Gastrocnemius medialis (tissue), 4 donors: ENCODE results near the gene GALNT17. TPM values are rescaled to one million over a fixed set of nuclear protein-coding genes. Genes with fewer than 3 reads are reported as not detected.

Experiments used
- ATAC-seq, 2 donors: fragments of 150-250 bp; one replicate each; pipeline ENCODE4 v1.9.1; 2016
- DNase-seq, 2 donors: peaks; one replicate each; pipeline ENCODE4 v3.0.0-alpha.2; 2019
- H3K27ac ChIP-seq, 4 donors: fragments of 200-600 bp; sonication (generic); 1 replicate in 1 of 4; 2 replicates in 3 of 4; pipeline ENCODE4 v1.5.1; 2016 to 2018; ENCODE audit warnings: mild to moderate bottlenecking in 2 of 4, moderate library complexity in 1 of 4
- H3K27me3 ChIP-seq, 3 donors: fragments of 200-600 bp; sonication (generic) in 2 of 3; 1 replicate in 1 of 3; 2 replicates in 2 of 3; pipeline versions ENCODE4 v1.5.1 to v1.6.0; 2016 to 2019; ENCODE audit warnings: mild to moderate bottlenecking in 1 of 3, moderate library complexity in 1 of 3
- H3K36me3 ChIP-seq, 2 donors: fragments of 200-600 bp; sonication (generic) in 1 of 2; one replicate each; pipeline ENCODE4 v1.5.1; 2017 to 2018
- H3K4me1 ChIP-seq, 2 donors: fragments of 200-600 bp; sonication (generic) in 1 of 2; one replicate each; pipeline ENCODE4 v1.5.1; 2016 to 2017; ENCODE audit warnings: mild to moderate bottlenecking in 2 of 2
- H3K4me3 ChIP-seq, 4 donors: fragments of 200-600 bp; sonication (generic) in 3 of 4; 1 replicate in 1 of 4; 2 replicates in 3 of 4; pipeline ENCODE4 v1.5.1; 2016 to 2019; ENCODE audit warnings: mild to moderate bottlenecking in 2 of 4
- H3K9me3 ChIP-seq, 3 donors: fragments of 200-600 bp; sonication (generic) in 2 of 3; 1 replicate in 1 of 3; 2 replicates in 2 of 3; pipeline ENCODE4 v1.5.1; 2016 to 2019
- CTCF ChIP-seq, 5 experiments: fragments of 450-650 bp in 3 of 5; fragments of 200-600 bp in 2 of 5; sonication (generic) in 2 of 5; IDR thresholded peaks in 4 of 5; conservative IDR thresholded peaks in 1 of 5; 1 replicate in 4 of 5; 2 replicates in 1 of 5; pipeline ENCODE4 v1.5.1; 2016 to 2019; ENCODE audit warnings: antibody characterized with exemption in 5 of 5, mild to moderate bottlenecking in 3 of 5, moderate library complexity in 3 of 5
- POLR2A ChIP-seq, 2 donors: fragments of 450-650 bp; IDR thresholded peaks; one replicate each; pipeline ENCODE4 v1.6.1; 2017; ENCODE audit warnings: antibody characterized with exemption in 2 of 2, mild to moderate bottlenecking in 2 of 2, moderate library complexity in 2 of 2
- in situ Hi-C, 4 donors: fragments of 200-750 bp; cut with MboI; loops; one replicate each; pipeline versions ENCODE4 v1.15.0 to v1.8.0; 2017; ENCODE audit warnings: low sequenced_read_pairs in 4 of 4
- intact Hi-C: fragments of 100-400 bp; cut with DNase I; formaldehyde crosslinking; loops from one replicate; pipeline ENCODE4 v1.15.1; 2023; ENCODE audit warnings: low total_unique reads
- total RNA-seq, 4 donors: library from RNA; depleted of rRNA; stranded (reverse); fragments of >200 nt; gene quantifications; one replicate each; pipeline versions ENCODE4 v1.1.0 to v1.2.3, GENCODE V29; 2016

Gene GALNT17
- total RNA-seq, 4 donors from 2014 or later = 1.9 to 13.0 (median 12.3) TPM

GRCh38 chr7:71363223-71363622 is 231.3 kb downstream of the GALNT17 start:
- Histone ChIP-seq H3K27me3 (no peaks in the 10 kb centered on the region), H3K9me3 (no peaks in the 10 kb centered on the region), H3K4me1 (peaks cover 6 to 8% of the 10 kb centered on the region in 2 donors), H3K36me3 (no peaks in the 10 kb centered on the region), H3K27ac (no peak overlapping the region), H3K4me3 (no peak overlapping the region)
- in situ Hi-C loops = no loop called here
- DNase-seq (no peak), ATAC-seq (no peak)
- TF ChIP-seq POLR2A (IDR thresholded peaks at IDR 0.05) (no peak), CTCF (IDR thresholded peaks at IDR 0.05 in 4 of 5, conservative IDR thresholded peaks at IDR 0.05 in 1 of 5) (no peak)
- intact Hi-C loops = no loop called here

GRCh38 chr7:71363627-71364026 is 231.7 kb downstream of the GALNT17 start:
- Histone ChIP-seq H3K36me3 (no peaks in the 10 kb centered on the region), H3K27ac (no peak overlapping the region), H3K9me3 (no peaks in the 10 kb centered on the region), H3K4me1 (peaks cover 6 to 8% of the 10 kb centered on the region in 2 donors), H3K4me3 (no peak overlapping the region), H3K27me3 (no peaks in the 10 kb centered on the region)
- TF ChIP-seq POLR2A (IDR thresholded peaks at IDR 0.05) (no peak), CTCF (IDR thresholded peaks at IDR 0.05 in 4 of 5, conservative IDR thresholded peaks at IDR 0.05 in 1 of 5) (no peak)
- no peak for ATAC-seq
- in situ Hi-C loops (no loop called here), intact Hi-C loops (no loop called here)
- no peak for DNase-seq

GRCh38 chr7:71364551-71364950 is 232.6 kb downstream of the GALNT17 start:
- no peaks in the 10 kb centered on the region for H3K9me3 ChIP-seq
- intact Hi-C loops = no loop called here
- peaks cover 6 to 8% of the 10 kb centered on the region in 2 donors for H3K4me1 ChIP-seq
- DNase-seq (no peak), ATAC-seq (no peak)
- in situ Hi-C loops = no loop called here
- TF ChIP-seq POLR2A (IDR thresholded peaks at IDR 0.05) (no peak), CTCF (IDR thresholded peaks at IDR 0.05 in 4 of 5, conservative IDR thresholded peaks at IDR 0.05 in 1 of 5) (no peak)
- H3K4me3 ChIP-seq = no peak overlapping the region
- no peaks in the 10 kb centered on the region for H3K27me3 ChIP-seq
- H3K27ac ChIP-seq = no peak overlapping the region
- H3K36me3 ChIP-seq = no peaks in the 10 kb centered on the region

GRCh38 chr7:71372991-71373390 is 241.0 kb downstream of the GALNT17 start:
- in situ Hi-C loops (no loop called here), intact Hi-C loops (no loop called here)
- TF ChIP-seq CTCF (IDR thresholded peaks at IDR 0.05 in 4 of 5, conservative IDR thresholded peaks at IDR 0.05 in 1 of 5) = no peak
- no peak for TF ChIP-seq POLR2A (IDR thresholded peaks at IDR 0.05)

GRCh38 chr7:71377062-71377461 is 245.1 kb downstream of the GALNT17 start:
- TF ChIP-seq POLR2A (IDR thresholded peaks at IDR 0.05) (no peak), CTCF (IDR thresholded peaks at IDR 0.05 in 4 of 5, conservative IDR thresholded peaks at IDR 0.05 in 1 of 5) (no peak)
- H3K36me3 ChIP-seq = no peaks in the 10 kb centered on the region
- no peaks in the 10 kb centered on the region for H3K4me1 ChIP-seq
- ATAC-seq (no peak), DNase-seq (no peak)
- H3K9me3 ChIP-seq = no peaks in the 10 kb centered on the region
- H3K27me3 ChIP-seq = no peaks in the 10 kb centered on the region
- H3K27ac ChIP-seq = no peak overlapping the region
- in situ Hi-C loops (no loop called here), intact Hi-C loops (no loop called here)
- no peak overlapping the region for H3K4me3 ChIP-seq

More at GRCh38 chr7:71372991-71373390, 241.0 kb downstream of the GALNT17 start:
- no peaks in the 10 kb centered on the region for H3K27me3 ChIP-seq
- H3K4me3 ChIP-seq = no peak overlapping the region
- H3K27ac ChIP-seq = no peak overlapping the region
- H3K36me3 ChIP-seq = no peaks in the 10 kb centered on the region
- no peaks in the 10 kb centered on the region for H3K9me3 ChIP-seq
- DNase-seq = no peak
- no peaks in the 10 kb centered on the region for H3K4me1 ChIP-seq
- ATAC-seq = no peak
